RKO (cell line): ENCODE results near the gene ADAP1.

Experiments
- DNase-seq: peaks from one replicate; pipeline ENCODE4 v3.0.0-alpha.2; 2016; ENCODE audit warnings: low spot score

The ADAP1 gene

GRCh38 chr7:988963-989529 lies 34.6 kb upstream of the ADAP1 start:
- no peak for DNase-seq

GRCh38 chr7:988426-988911 lies 34.0 kb upstream of the ADAP1 start:
- DNase-seq = no peak

- no peak for DNase-seq
These were observed 33.4 kb upstream of the ADAP1 start for GRCh38 chr7:987909-988308.

GRCh38 chr7:986766-987751 lies 32.6 kb upstream of the ADAP1 start:
- DNase-seq = no peak

- no peak for DNase-seq
These were observed 31.6 kb upstream of the ADAP1 start for GRCh38 chr7:985915-986741.

- no peak for DNase-seq
These were observed 30.6 kb upstream of the ADAP1 start for GRCh38 chr7:985127-985416.

- DNase-seq = no peak
These were observed 30.1 kb upstream of the ADAP1 start for GRCh38 chr7:984361-985126.

GRCh38 chr7:983616-984071 lies 29.2 kb upstream of the ADAP1 start:
- DNase-seq = no peak

GRCh38 chr7:983004-983615 lies 28.6 kb upstream of the ADAP1 start, which contains the start of gene CYP2W1:
CYP2W1 (plus strand) TSS chr7:983181; CDS start chr7:983212, 31 bp downstream.
- DNase-seq = no peak

GRCh38 chr7:982511-983003 lies 28.1 kb upstream of the ADAP1 start:
- no peak for DNase-seq

- DNase-seq = no peak
These were observed 27.5 kb upstream of the ADAP1 start for GRCh38 chr7:981793-982510.

- DNase-seq = no peak
These were observed 25.5 kb upstream of the ADAP1 start for GRCh38 chr7:979886-980571.

GRCh38 chr7:979151-979550 lies 24.7 kb upstream of the ADAP1 start:
- DNase-seq = no peak

GRCh38 chr7:978416-979091 lies 24.1 kb upstream of the ADAP1 start:
- no peak for DNase-seq

- no peak for DNase-seq
These were observed 23.5 kb upstream of the ADAP1 start for GRCh38 chr7:978049-978346.

- DNase-seq = no peak
These were observed 23.0 kb upstream of the ADAP1 start for GRCh38 chr7:977326-978048.

GRCh38 chr7:976901-977325 lies 22.4 kb upstream of the ADAP1 start:
- DNase-seq = no peak

GRCh38 chr7:975702-976473 lies 21.4 kb upstream of the ADAP1 start:
- DNase-seq = no peak
